CMK (cell line): ENCODE data around the gene SZT2.

Source experiments
- DNase-seq: peaks from one replicate; pipeline ENCODE4 v3.0.0-alpha.2; 2010; ENCODE audit warnings: low read depth

Gene SZT2

GRCh38 chr1:43389326-43390313 lies at the start of gene SZT2, which contains the start of gene MED8:
Gene SZT2, plus strand, starts transcription at chr1:43389899. Its CDS starts 70 bp downstream, at chr1:43389969.
Gene MED8, minus strand, starts transcription at chr1:43389800. Its CDS starts 36 bp downstream, at chr1:43389764.
- peak; percentile 99 for DNase-seq

GRCh38 chr1:43340559-43340958 lies 49.1 kb upstream of the SZT2 start:
- no peak for DNase-seq

DNA sequence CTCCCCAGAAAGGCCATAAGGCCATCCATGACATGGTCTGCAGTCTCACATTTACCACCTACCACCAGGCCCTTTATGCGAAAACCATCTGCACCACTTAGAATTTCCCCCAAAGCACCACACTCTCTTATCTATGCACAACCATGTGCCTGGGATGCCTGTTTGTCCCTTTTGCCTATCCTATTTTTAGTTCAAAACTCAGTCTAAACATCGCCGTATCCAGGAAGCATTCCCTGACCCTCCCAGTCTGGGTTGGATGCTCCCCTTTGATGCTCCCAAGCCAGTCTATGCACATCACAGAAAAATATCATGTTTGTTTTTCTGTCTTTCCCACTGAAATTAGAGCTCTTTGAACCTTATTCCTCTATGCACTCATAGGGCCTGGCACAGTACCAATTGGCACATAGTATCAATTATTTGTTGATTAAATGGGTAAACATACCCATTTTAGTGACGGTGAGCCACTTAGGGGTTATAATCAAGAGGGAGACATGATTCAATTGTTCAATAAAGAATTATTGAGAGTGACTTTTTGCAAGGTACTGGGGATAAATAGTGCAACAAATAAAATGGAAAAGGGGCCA lies 45.3 kb upstream of the SZT2 start:
- no peak for DNase-seq

GRCh38 chr1:43345120-43345519 lies 44.6 kb upstream of the SZT2 start:
- no peak for DNase-seq

DNA sequence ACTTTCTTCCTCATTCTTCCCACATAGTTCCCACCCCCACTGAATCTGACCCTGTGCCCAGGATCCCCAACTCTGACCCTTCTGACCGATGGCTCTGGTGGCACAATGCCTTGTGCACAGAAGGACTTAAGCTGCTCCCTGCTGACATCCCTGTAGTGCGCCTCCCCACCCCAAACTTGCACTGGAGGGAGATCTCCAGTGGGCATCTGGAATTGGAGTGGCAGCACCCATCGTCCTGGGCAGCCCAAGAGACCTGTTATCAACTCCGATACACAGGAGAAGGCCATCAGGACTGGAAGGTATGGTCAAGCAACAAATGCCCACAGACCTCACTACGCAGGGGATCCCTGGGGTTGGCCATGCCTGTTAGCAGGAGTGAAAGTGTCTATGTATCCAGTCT lies 43.1 kb upstream of the SZT2 start:
- no peak for DNase-seq

DNA sequence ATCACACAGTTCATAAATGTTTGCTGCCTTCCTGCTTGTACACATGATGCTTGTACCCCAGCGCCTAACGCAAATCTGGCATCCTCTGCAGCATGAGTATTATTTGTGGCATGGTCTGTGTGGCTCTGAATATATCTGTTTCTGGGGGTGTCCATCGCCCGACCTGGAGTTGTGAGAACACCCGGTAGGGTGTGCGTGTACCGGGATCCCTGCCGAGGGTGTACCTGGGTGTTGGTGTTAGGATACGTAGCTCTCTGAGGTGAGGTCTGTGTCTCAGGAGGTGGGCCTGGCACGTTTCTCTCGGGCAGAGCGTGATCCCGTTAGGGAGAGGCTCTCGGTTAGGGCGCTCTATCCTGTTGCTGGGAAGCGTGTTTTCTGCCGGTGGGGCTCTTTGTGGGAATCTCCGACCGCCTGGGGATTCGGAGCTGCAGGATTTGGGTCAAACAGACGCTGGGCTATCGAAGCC lies 41.3 kb upstream of the SZT2 start:
- no peak for DNase-seq

DNA sequence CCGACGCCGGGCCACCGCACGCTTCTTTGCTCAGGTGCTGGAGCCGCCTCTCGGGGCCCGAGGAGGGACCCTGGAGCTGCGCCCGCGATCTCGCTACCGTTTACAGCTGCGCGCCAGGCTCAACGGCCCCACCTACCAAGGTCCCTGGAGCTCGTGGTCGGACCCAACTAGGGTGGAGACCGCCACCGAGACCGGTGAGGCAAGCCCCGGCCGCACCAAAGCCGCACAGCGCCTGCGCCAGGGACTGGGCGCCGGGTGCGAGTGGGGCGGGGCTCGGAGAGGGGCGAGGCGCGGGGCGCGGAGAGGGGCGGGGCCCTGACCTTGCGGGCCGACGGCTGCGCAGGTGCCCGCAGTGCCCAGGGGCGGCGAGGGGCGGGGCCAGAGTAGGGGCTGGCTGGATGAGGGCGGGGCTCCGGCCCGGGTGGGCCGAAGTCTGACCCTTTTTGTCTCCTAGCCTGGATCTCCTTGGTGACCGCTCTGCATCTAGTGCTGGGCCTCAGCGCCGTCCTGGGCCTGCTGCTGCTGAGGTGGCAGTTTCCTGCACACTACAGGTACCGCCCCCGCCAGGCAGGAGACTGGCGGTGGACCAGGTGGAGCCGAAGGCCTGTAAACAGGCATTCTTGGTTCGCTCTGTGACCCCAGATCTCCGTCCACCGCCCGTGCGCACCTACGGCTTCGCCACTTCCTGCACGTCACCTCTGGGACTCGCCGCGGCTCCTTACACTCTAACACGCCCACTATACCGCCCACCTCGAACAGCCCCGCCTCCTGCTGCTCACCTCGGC lies 40.7 kb upstream of the SZT2 start:
- no peak for DNase-seq

DNA sequence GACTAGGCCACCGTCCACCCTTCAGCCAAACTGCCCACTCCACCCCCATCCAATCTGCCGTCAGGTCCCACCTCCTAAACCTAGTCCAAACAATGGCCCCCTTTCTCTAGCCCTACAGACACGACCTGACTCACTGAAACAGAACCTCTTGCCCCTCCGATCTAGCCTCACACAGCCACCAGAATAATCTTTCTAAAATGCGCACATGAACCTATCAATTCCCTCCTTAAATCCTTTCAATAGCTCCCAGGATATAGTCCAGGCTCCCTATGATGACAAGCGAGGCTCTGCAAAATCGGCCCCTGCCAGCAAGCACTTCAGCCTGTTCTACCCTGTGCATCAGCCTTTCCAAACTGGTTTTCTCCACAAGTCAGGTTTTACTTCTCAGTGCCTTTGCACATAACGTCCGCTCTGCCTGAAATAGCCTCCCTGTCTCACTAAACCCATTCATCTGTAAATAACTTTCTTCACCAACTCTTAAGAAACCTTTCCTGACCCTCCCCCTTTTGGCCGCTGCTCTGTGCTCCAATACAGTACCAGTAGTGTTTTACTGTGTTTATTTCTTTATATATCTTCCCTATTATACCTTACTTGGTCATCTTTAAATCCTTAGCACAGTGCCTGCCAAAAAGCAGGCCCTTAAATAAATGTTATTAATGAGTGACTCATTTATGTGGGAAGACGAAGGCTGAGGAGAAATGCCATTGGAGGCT lies 39.9 kb upstream of the SZT2 start:
- DNase-seq: no peak

GRCh38 chr1:43350976-43351375 lies 38.7 kb upstream of the SZT2 start:
- DNase-seq: no peak

GRCh38 chr1:43351421-43352350 lies 38.0 kb upstream of the SZT2 start:
- no peak for DNase-seq

- no peak for DNase-seq
Observed at GRCh38 chr1:43352351-43352705, 37.4 kb upstream of the SZT2 start.

GRCh38 chr1:43352881-43353280 lies 36.8 kb upstream of the SZT2 start:
- DNase-seq: no peak

DNA sequence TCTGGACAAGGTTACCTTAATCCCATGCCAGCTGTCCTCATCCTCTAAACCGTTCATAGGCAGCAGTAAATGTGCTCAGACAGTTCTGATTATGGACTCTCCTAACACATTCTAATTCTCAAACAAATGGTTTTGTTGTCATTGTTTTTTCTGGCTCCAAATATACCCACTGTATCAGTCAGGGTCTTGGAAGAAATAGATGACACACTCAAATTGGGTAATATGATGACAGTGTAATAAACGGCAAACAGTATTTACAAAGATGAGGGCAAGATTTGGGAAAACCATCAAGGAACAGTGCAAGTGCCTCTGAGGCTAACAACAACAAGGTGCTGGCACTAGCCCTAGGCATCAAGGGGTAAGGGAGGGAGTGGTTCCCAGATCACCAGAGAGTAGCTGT lies 35.2 kb upstream of the SZT2 start:
- DNase-seq: no peak

- DNase-seq: no peak
Observed at GRCh38 chr1:43354936-43355335, 34.8 kb upstream of the SZT2 start.

GRCh38 chr1:43357251-43357650 lies 32.4 kb upstream of the SZT2 start:
- no peak for DNase-seq

DNA sequence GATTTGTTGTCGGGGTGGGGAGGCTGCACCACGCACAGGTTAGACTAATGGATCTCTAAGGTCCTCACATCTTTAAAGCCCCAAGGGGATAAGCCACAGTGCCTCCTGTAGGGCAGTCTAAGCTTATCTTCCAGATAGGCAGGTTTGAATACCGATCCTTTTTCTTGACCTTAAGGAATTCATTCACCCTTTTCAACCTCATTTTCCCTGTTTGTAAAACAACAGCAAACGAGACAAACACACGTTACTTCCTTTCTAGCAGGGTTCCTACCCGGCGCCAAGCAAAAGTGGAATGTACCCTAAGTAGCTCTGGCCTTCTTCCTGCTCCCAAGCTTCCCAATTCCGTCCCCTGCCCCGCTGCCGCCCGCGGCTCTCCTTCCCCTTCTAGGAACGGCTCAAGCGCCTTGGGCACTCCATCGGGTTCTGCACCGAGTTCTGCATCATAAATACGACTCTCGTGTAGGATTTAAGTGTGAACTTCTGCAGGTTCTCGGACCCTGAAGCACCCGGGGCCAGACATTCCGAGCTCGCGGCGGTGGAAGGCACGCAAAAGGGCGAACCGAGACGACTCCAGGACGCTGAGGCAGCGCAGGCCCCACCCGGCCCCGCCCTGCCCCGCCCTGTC lies 31.5 kb upstream of the SZT2 start:
- DNase-seq: no peak

DNA sequence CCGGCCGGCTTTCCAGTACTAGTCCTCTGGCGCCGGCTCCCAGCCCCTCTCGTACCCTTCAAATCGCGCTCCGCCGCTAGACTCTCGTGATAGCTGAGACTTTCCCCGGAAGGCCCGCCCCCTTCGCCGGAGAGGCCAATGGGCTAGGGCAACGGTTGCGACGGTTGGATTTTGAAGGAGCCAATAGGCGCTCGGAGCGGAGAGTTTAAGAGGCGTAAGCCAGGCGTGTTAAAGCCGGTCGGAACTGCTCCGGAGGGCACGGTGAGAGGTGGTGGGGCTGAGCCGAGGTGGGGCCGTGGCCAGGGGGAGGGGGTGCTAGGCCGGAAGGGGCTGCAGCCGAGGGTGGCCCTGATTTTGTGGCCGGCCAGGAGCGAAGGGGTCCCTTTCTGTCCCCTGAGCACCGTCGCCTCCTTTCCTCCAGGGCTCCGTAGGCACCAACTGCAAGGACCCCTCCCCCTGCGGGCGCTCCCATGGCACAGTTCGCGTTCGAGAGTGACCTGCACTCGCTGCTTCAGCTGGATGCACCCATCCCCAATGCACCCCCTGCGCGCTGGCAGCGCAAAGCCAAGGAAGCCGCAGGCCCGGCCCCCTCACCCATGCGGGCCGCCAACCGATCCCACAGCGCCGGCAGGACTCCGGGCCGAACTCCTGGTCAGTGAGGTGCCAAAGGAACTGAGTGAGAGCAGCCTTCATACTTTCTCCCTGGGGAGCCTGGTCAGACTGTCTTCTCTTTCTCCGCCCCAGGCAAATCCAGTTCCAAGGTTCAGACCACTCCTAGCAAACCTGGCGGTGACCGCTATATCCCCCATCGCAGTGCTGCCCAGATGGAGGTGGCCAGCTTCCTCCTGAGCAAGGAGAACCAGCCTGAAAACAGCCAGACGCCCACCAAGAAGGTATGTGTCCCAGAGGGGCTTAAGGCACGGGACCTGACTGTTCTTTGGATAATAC lies 30.7 kb upstream of the SZT2 start, which contains the start of gene CDC20:
Gene CDC20 (plus strand): TSS at position 236 of the 948 bp plus-strand sequence. CDS start 235 bp downstream, at position 471.
- DNase-seq: peak; percentile 94

GRCh38 chr1:43359696-43360095 lies 30.0 kb upstream of the SZT2 start:
- no peak for DNase-seq

- DNase-seq: no peak
Observed at GRCh38 chr1:43360616-43361015, 29.1 kb upstream of the SZT2 start.
